ENCODE results near the gene ILK. TPM values are rescaled to one million over a fixed set of nuclear protein-coding genes. Genes with fewer than 3 reads are reported as not detected.
A peak's percentile ranks its signal among the peaks of the same experiment; 100 is the strongest.

The ILK gene
- polyA plus RNA-seq, 1 experiment, result 654 TPM

DNA sequence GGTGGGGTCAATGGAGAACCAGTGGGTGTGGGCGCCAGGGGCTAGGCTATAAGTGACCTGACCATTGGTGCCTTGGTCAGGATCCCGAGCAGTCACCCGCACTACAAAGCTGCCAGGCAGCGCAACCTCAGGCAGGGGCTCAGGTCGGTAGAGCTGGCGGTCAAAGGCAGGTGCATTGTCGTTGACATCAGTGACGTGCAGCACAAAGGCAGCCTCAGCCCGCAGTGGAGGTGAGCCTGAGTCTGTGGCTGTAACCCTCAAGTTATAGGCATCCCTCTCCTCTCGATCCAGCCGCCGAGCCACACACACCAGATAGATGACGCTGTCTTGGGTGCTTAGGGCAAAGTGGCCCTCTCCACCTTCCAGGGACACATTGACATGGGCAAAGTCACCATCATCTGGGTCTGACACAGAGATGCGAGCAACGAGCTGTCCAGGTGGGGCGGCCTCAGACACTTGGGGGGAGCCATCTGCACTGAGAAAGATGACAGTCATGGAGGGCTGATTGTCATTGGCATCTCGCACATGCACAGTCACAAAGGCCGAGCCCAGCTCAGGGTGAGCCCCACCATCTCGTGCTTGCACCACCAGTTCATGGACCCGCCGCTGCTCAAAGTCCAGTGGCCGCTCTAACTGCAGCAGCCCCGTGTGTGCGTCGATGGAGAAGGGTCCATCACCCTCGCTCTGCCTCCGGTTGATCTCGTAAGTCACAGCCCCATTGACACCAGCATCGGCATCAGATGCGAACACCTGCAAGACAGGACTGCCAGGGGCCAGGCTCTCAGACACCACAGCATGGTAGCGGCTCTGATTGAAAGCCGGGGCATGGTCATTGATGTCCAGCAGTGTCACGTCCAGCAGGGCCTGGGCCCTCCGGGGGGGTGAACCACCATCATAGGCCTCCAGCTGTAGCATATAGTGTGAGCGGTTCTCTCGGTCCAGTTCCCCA, 36.7 kb downstream of the ILK start:
- peaks cover 2% of the 10 kb centered on the region; the same call in 1 of the 2 replicates for H3K36me3 ChIP-seq (ENCODE audit: control insufficient read depth, insufficient read depth, low read length)
- POLR2A ChIA-PET, result no interaction called here
- no peak overlapping the region for H3K4me3 ChIP-seq (ENCODE audit: low read depth, low read length)
- no peak for DNase-seq (ENCODE audit: low read depth)
- CTCF ChIA-PET, result no interaction called here
- H3K27me3 ChIP-seq (ENCODE audit: control insufficient read depth, insufficient read depth, low read length), result no peaks in the 10 kb centered on the region
- TF ChIP-seq, protein P1, sequence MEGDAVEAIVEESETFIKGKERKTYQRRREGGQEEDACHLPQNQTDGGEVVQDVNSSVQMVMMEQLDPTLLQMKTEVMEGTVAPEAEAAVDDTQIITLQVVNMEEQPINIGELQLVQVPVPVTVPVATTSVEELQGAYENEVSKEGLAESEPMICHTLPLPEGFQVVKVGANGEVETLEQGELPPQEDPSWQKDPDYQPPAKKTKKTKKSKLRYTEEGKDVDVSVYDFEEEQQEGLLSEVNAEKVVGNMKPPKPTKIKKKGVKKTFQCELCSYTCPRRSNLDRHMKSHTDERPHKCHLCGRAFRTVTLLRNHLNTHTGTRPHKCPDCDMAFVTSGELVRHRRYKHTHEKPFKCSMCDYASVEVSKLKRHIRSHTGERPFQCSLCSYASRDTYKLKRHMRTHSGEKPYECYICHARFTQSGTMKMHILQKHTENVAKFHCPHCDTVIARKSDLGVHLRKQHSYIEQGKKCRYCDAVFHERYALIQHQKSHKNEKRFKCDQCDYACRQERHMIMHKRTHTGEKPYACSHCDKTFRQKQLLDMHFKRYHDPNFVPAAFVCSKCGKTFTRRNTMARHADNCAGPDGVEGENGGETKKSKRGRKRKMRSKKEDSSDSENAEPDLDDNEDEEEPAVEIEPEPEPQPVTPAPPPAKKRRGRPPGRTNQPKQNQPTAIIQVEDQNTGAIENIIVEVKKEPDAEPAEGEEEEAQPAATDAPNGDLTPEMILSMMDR (IDR thresholded peaks at IDR 0.05; ENCODE audit: insufficient read depth, low read depth, low read length), result no peak

DNA sequence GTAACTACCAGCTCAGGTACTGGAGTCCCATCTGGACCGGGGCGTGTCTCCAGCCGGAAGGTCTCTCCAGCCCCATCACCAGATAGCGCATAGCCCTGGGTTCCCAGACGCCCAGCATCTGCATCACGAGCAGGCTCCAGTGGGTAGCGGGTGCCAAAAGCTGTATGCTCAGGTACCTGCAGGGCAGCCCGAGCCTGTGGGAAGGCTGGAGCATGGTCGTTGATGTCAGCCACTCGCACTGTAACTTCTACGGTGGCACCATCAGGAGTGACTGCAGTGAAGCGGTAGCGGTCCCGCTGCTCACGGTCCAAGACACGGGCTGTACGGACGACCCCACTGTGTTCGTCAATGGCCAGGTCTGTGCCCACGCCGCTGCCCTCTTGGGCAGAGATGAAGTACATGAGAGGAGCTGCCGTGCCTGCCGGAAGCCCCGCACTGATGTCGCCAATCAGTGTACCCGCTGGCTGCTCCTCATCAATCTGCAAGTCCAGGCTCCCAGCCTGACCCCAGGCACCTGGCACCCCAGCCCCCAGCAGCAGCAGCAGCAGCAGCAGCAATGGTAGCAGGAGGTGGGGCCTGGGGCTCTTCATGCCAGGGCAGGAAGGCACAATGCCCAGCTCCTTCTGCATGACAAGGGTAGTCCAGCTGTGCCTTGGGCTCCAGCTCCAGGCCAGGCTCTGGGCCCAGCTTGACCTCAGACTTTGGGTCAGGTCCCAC, 37.6 kb downstream of the ILK start:
- Histone ChIP-seq H3K4me3 (ENCODE audit: low read depth, low read length) (no peak overlapping the region), H3K36me3 (ENCODE audit: control insufficient read depth, insufficient read depth, low read length) (peaks cover 2% of the 10 kb centered on the region; the same call in 1 of the 2 replicates), H3K27me3 (ENCODE audit: control insufficient read depth, insufficient read depth, low read length) (no peaks in the 10 kb centered on the region)
- POLR2A ChIA-PET, result no interaction called here
- no peak for DNase-seq (ENCODE audit: low read depth)
- CTCF ChIA-PET, result no interaction called here
- TF ChIP-seq, protein P1 (IDR thresholded peaks at IDR 0.05; ENCODE audit: insufficient read depth, low read depth, low read length), result no peak

DNA sequence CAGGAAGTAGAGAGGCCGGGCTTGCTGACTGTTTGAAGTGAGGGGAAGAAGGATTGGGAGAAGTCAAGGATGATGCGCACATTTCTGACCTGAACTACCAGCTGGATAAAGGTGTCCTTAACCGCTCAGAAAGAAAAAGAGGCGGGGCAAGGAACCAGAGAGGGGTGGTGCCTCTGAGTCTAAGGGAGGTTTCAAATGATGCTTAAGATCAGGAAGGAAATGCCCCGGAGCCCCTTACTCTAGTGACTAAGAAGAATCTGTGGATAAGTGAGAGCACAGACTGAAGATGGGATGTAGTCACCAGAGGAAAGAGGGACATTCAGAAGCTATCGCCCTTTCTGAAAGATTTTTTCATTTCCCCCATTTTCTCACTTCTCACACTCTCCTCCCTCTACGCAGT, 39.4 kb downstream of the ILK start:
- TF ChIP-seq, protein P1 (IDR thresholded peaks at IDR 0.05; ENCODE audit: insufficient read depth, low read depth, low read length), result no peak
- CTCF ChIA-PET, result interaction anchor here (0.7 kb wide), 1 partner anchor 40 kb away, joined by 3 read pairs; the partner anchor contains the start of gene MRPL17
- Histone ChIP-seq H3K27me3 (ENCODE audit: control insufficient read depth, insufficient read depth, low read length) (no peaks in the 10 kb centered on the region), H3K36me3 (ENCODE audit: control insufficient read depth, insufficient read depth, low read length) (peaks cover 2% of the 10 kb centered on the region; the same call in 1 of the 2 replicates), H3K4me3 (ENCODE audit: low read depth, low read length) (no peak overlapping the region)
- POLR2A ChIA-PET, result no interaction called here
- no peak for DNase-seq (ENCODE audit: low read depth)

DNA sequence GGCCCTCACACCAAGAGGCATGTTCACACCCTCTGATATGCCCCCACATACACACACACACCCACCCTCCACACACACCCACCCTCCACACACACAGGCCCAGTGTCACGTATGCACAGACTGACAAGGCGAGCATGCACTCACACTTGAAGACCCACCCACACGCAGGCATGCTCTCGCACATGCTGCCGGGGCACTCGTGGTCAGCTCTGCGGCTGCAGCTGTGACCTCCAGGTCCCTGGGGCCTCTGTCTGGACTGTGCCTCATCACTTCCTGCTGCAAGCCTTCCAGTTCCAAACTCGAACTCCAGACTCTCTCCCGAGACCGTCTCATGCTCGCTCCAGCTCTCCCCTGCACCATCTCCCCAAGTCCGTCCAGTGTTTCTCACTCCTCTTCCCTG, 42.5 kb downstream of the ILK start:
- peak overlapping the region; percentile 10 for H3K4me3 ChIP-seq (ENCODE audit: low read depth, low read length)
- no peaks in the 10 kb centered on the region for H3K27me3 ChIP-seq (ENCODE audit: control insufficient read depth, insufficient read depth, low read length)
- no peaks in the 10 kb centered on the region for H3K36me3 ChIP-seq (ENCODE audit: control insufficient read depth, insufficient read depth, low read length)
- ChIA-PET POLR2A (interaction anchor here (1.1 kb wide), 1 partner anchor 10 kb away, joined by 5 read pairs; the partner anchor contains the start of gene DCHS1), CTCF (interaction anchor here (1.3 to 1.7 kb wide), 3 partner anchors 9 to 34 kb away, joined by 3 to 5 read pairs (median 4); partner anchors contain the start of genes TAF10 and TPP1)
- DNase-seq (ENCODE audit: low read depth), result peak; percentile 42
- TF ChIP-seq, protein P1 (IDR thresholded peaks at IDR 0.05; ENCODE audit: insufficient read depth, low read depth, low read length), result no peak

DNA sequence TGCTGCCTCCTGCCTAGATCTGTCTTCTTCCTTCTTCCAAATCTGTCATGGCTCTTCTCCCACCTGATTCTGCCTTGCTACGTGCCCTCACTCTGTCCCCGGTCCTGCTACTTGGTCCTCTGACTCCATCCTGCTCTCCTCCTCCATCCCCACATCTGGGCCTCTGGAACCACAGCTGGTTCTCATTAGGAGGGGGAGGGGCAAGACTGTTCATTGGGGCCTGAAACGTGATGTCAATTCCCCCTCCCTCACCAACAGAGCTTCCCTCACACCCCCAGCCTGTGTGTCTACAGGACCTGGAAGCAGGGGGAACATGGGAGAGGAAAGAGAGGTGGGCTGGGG, 43.0 kb downstream of the ILK start:
- Histone ChIP-seq H3K27me3 (ENCODE audit: control insufficient read depth, insufficient read depth, low read length) (no peaks in the 10 kb centered on the region; the same call in 1 of the 2 replicates), H3K4me3 (ENCODE audit: low read depth, low read length) (peak overlapping the region; percentile 10), H3K36me3 (ENCODE audit: control insufficient read depth, insufficient read depth, low read length) (no peaks in the 10 kb centered on the region)
- CTCF ChIA-PET, result interaction anchor here (0.7 to 2.1 kb wide), 7 partner anchors 9 to 37 kb away, joined by 3 to 6 read pairs (median 4); partner anchors contain the start of genes MRPL17, TAF10 and TPP1
- POLR2A ChIA-PET, result interaction anchor here (0.5 to 1.1 kb wide), 2 partner anchors 9 to 42 kb away, joined by 5 to 7 read pairs; partner anchors contain the start of gene DCHS1
- peak; percentile 35 for DNase-seq (ENCODE audit: low read depth)
- TF ChIP-seq, protein P1 (IDR thresholded peaks at IDR 0.05; ENCODE audit: insufficient read depth, low read depth, low read length), result no peak
